HUES6 (cell line): Measurements from ENCODE around the gene PIEZO2.

Experiments used
- H3K27ac ChIP-seq: 2 replicates; pipeline ENCODE4 v1.7.0; 2013; ENCODE audit warnings: low read depth, mild to moderate bottlenecking, low read length, inconsistent platforms
- H3K27me3 ChIP-seq: 2 replicates; pipeline ENCODE4 v1.6.1; 2013; ENCODE audit warnings: low read length; ENCODE audit not compliant: control insufficient read depth, insufficient read depth
- H3K36me3 ChIP-seq: 2 replicates; pipeline ENCODE4 v1.6.1; 2013; ENCODE audit warnings: low read length; ENCODE audit not compliant: control insufficient read depth, insufficient read depth
- H3K4me1 ChIP-seq: 2 replicates; pipeline ENCODE4 v1.6.1; 2013; ENCODE audit warnings: low read length; ENCODE audit not compliant: control insufficient read depth, insufficient read depth
- H3K4me3 ChIP-seq: 2 replicates; pipeline ENCODE4 v1.5.1; 2013; ENCODE audit warnings: low read depth, low read length
- H3K9ac ChIP-seq: one replicate; pipeline ENCODE4 v1.6.1; 2013; ENCODE audit warnings: mild to moderate bottlenecking, low read length
- H3K9me3 ChIP-seq: 2 replicates; pipeline ENCODE4 v1.6.1; 2013; ENCODE audit warnings: low read depth, low read length; ENCODE audit not compliant: control insufficient read depth, insufficient read depth

Gene PIEZO2

GRCh38 chr18:10743766-10744165, 405.6 kb downstream of the PIEZO2 start:
- H3K27ac ChIP-seq = no peak overlapping the region
- H3K4me3 ChIP-seq = no peak overlapping the region
- no peaks in the 10 kb centered on the region for H3K4me1 ChIP-seq
- no peaks in the 10 kb centered on the region for H3K27me3 ChIP-seq
- no peak overlapping the region for H3K9ac ChIP-seq
- H3K9me3 ChIP-seq = no peaks in the 10 kb centered on the region
- no peaks in the 10 kb centered on the region for H3K36me3 ChIP-seq

GRCh38 chr18:10739152-10739551, 410.2 kb downstream of the PIEZO2 start:
- no peaks in the 10 kb centered on the region for H3K4me1 ChIP-seq
- H3K36me3 ChIP-seq = no peaks in the 10 kb centered on the region
- no peak overlapping the region for H3K9ac ChIP-seq

GRCh38 chr18:10736984-10737383, 412.4 kb downstream of the PIEZO2 start:
- Histone ChIP-seq H3K9me3 (no peaks in the 10 kb centered on the region), H3K9ac (no peak overlapping the region), H3K4me3 (no peak overlapping the region), H3K36me3 (no peaks in the 10 kb centered on the region), H3K4me1 (no peaks in the 10 kb centered on the region; the same call in 1 of the 2 replicates), H3K27me3 (no peaks in the 10 kb centered on the region), H3K27ac (no peak overlapping the region)

More at GRCh38 chr18:10739152-10739551, 410.2 kb downstream of the PIEZO2 start:
- H3K27me3 ChIP-seq = no peaks in the 10 kb centered on the region
- H3K27ac ChIP-seq = no peak overlapping the region
- H3K4me3 ChIP-seq = no peak overlapping the region
- no peaks in the 10 kb centered on the region for H3K9me3 ChIP-seq

- Histone ChIP-seq H3K27me3 (no peaks in the 10 kb centered on the region), H3K9ac (no peak overlapping the region)
These were observed 416.4 kb downstream of the PIEZO2 start for GRCh38 chr18:10732990-10733389.

GRCh38 chr18:10727477-10727876, 421.9 kb downstream of the PIEZO2 start:
- Histone ChIP-seq H3K27me3 (no peaks in the 10 kb centered on the region; the same call in 1 of the 2 replicates), H3K27ac (no peak overlapping the region), H3K36me3 (no peaks in the 10 kb centered on the region), H3K4me3 (no peak overlapping the region), H3K4me1 (no peaks in the 10 kb centered on the region), H3K9ac (no peak overlapping the region), H3K9me3 (no peaks in the 10 kb centered on the region)

More at GRCh38 chr18:10732990-10733389, 416.4 kb downstream of the PIEZO2 start:
- Histone ChIP-seq H3K4me1 (no peaks in the 10 kb centered on the region; the same call in 1 of the 2 replicates), H3K36me3 (no peaks in the 10 kb centered on the region), H3K9me3 (no peaks in the 10 kb centered on the region), H3K4me3 (no peak overlapping the region), H3K27ac (no peak overlapping the region)

GRCh38 chr18:10726198-10727068, 422.9 kb downstream of the PIEZO2 start:
- Histone ChIP-seq H3K27ac (no peak overlapping the region), H3K4me3 (peak overlapping the region; percentile 36; the same call in 1 of the 2 replicates), H3K9me3 (no peaks in the 10 kb centered on the region), H3K36me3 (no peaks in the 10 kb centered on the region), H3K27me3 (no peaks in the 10 kb centered on the region; the same call in 1 of the 2 replicates), H3K9ac (no peak overlapping the region), H3K4me1 (no peaks in the 10 kb centered on the region)

- no peaks in the 10 kb centered on the region; the same call in 1 of the 2 replicates for H3K27me3 ChIP-seq
- no peaks in the 10 kb centered on the region for H3K36me3 ChIP-seq
- H3K4me3 ChIP-seq = no peak overlapping the region
- no peaks in the 10 kb centered on the region for H3K9me3 ChIP-seq
- H3K4me1 ChIP-seq = no peaks in the 10 kb centered on the region
- no peak overlapping the region for H3K27ac ChIP-seq
- H3K9ac ChIP-seq = no peak overlapping the region
These were observed 424.7 kb downstream of the PIEZO2 start for GRCh38 chr18:10724666-10725065.

- H3K36me3 ChIP-seq = no peaks in the 10 kb centered on the region
- H3K9ac ChIP-seq = no peak overlapping the region
- H3K27me3 ChIP-seq = no peaks in the 10 kb centered on the region; the same call in 1 of the 2 replicates
- no peaks in the 10 kb centered on the region for H3K9me3 ChIP-seq
- no peaks in the 10 kb centered on the region for H3K4me1 ChIP-seq
- H3K4me3 ChIP-seq = no peak overlapping the region
- no peak overlapping the region for H3K27ac ChIP-seq
These were observed 425.9 kb downstream of the PIEZO2 start for GRCh38 chr18:10723496-10723895.

GRCh38 chr18:10718809-10719208, 430.6 kb downstream of the PIEZO2 start:
- Histone ChIP-seq H3K36me3 (no peaks in the 10 kb centered on the region), H3K9me3 (no peaks in the 10 kb centered on the region), H3K27me3 (no peaks in the 10 kb centered on the region), H3K27ac (no peak overlapping the region), H3K4me1 (no peaks in the 10 kb centered on the region), H3K4me3 (no peak overlapping the region), H3K9ac (no peak overlapping the region)

GRCh38 chr18:10715791-10716190, 433.6 kb downstream of the PIEZO2 start:
- H3K4me3 ChIP-seq = no peak overlapping the region
- H3K27ac ChIP-seq = no peak overlapping the region
- no peaks in the 10 kb centered on the region for H3K27me3 ChIP-seq
- no peaks in the 10 kb centered on the region for H3K36me3 ChIP-seq
- no peaks in the 10 kb centered on the region for H3K4me1 ChIP-seq
- no peaks in the 10 kb centered on the region for H3K9me3 ChIP-seq
- H3K9ac ChIP-seq = no peak overlapping the region

GRCh38 chr18:10713409-10713808, 436.0 kb downstream of the PIEZO2 start:
- Histone ChIP-seq H3K27me3 (no peaks in the 10 kb centered on the region), H3K36me3 (no peaks in the 10 kb centered on the region), H3K4me1 (no peaks in the 10 kb centered on the region), H3K9me3 (no peaks in the 10 kb centered on the region), H3K9ac (no peak overlapping the region), H3K27ac (no peak overlapping the region), H3K4me3 (no peak overlapping the region)
